HG02840 (cell line): ENCODE data around the gene PSD4.
A peak's percentile ranks its signal among the peaks of the same experiment; 100 is the strongest.

ENCODE experiments used
- ATAC-seq: cut with Tn5 transposase; IDR thresholded peaks from one replicate; pipeline ENCODE4 v1.9.1; 2021; ENCODE audit warnings: mild to moderate bottlenecking, moderate library complexity, moderate number of reproducible peaks; ENCODE audit not compliant: unreplicated experiment, low FRiP score

The PSD4 gene

GRCh38 chr2:113202305-113203216 is 28.8 kb downstream of the PSD4 start:
- no peak for ATAC-seq

DNA sequence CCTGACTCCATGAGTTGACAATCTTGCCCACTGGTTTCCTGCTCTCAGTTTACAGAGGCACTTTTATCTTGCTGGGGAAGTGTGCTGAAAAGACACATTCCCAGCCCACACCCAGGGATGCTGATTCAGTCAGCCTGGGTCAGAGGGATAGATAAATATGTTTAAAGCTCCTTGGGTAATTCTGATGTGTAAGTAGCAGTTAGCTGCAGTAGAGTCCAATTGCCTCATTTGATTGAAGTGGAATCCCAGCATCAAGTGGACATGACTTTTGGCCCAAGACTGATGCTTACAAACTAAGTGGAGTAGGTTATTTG is 29.4 kb downstream of the PSD4 start:
- no peak for ATAC-seq

DNA sequence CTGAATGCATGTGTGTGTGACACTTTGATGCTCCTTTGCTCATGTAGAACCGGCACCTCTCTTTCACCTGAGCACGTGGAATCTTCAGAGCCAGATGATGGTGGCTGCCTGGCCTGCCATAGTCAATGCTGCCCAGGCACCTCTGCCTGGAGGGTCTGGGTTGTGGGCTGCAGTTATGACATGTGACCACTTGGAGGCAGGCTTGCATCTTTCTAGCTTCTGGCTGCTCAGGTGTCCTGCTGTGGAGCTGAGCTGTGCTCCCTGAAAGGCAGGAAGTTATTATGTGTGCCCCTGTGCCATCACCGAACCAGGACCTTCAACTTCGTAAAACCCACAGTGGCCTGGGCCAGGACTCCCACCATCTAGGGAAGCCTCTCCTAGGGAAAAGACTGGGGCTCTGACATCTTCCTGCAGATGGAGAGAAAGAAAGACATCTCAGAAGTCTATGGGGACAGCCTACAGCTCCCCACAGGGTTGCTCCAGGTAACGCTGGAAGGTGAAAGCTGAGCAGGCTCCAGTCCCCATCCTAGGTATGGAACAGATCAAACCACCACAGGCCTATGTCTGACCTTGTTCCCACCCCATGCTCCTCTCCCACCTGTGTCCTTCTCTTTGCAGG is 30.2 kb downstream of the PSD4 start:
- ATAC-seq, result peak; percentile 72

DNA sequence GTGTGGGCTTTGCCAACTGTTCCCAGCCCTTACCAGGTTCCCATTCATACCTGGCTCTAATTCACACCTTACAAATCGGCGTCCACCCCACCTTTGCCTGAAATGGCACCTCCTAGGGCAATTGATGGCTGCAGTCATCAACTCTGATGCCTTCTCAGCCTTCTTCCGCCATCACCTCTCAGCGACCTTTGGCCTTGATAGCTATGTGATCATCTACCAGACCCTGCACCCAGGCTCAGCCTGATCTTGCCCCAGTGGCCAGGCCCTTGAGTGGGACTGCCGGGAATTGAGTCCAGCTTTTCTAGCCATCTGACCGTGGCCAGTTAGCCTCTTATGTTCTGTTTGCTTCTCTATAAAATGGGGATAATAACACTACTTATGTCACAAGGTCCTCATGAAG is 32.5 kb downstream of the PSD4 start:
- ATAC-seq, result no peak

- no peak for ATAC-seq
Observed at GRCh38 chr2:113207021-113207420, 33.2 kb downstream of the PSD4 start.

- ATAC-seq, result no peak
Observed at GRCh38 chr2:113208396-113208795, 34.6 kb downstream of the PSD4 start.

GRCh38 chr2:113209011-113209645 is 35.4 kb downstream of the PSD4 start:
- ATAC-seq, result no peak

GRCh38 chr2:113209646-113210171 is 35.9 kb downstream of the PSD4 start:
- ATAC-seq, result no peak

- no peak for ATAC-seq
Observed at GRCh38 chr2:113211226-113212105, 37.7 kb downstream of the PSD4 start.

- ATAC-seq, result no peak
Observed at GRCh38 chr2:113212245-113213060, 38.7 kb downstream of the PSD4 start.

- no peak for ATAC-seq
Observed at GRCh38 chr2:113213061-113213930, 39.5 kb downstream of the PSD4 start.

- no peak for ATAC-seq
Observed at GRCh38 chr2:113214141-113214540, 40.4 kb downstream of the PSD4 start.

DNA sequence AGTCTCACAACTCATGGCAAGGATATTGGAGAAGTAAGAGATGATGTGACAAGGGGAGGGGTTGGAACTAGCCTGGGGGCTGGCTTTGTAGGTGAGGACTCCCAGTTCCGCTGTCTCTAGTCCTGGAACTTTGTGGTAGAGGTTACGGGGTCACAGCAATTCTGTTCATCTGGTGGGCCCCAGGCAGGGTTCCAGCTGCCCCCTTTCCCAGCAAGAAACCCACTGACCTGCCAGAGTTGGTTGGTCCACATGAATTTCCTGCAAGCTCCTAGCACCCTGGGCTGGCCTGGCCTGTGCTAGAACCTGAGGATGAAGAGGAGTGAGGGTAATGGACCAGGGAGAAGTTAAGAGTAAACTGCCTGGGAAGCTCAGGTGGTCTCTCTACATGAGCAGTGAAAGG is 41.3 kb downstream of the PSD4 start:
- ATAC-seq, result no peak

DNA sequence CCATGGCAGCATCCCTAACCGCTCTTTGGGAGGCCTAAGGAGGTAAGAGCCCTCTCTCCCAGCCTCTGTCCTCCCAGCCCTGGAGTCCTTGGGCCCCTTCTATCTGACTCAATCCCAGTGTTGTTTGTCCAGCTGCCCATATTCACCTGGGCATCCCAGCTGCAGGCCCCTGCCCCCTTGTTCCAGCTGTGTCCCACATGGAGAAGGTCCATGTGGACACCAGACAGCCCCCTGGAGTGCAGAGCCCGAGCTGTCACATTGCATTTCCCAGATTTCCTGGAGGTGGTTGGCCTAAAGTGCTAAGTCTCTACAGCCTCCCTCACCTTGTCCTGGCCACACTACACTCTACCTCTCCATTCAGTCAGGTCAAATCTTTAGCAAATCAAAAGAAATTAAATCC is 42.5 kb downstream of the PSD4 start:
- ATAC-seq, result no peak

- no peak for ATAC-seq
Observed at GRCh38 chr2:113216891-113217454, 43.2 kb downstream of the PSD4 start.

- no peak for ATAC-seq
Observed at GRCh38 chr2:113217455-113218282, 43.9 kb downstream of the PSD4 start.

DNA sequence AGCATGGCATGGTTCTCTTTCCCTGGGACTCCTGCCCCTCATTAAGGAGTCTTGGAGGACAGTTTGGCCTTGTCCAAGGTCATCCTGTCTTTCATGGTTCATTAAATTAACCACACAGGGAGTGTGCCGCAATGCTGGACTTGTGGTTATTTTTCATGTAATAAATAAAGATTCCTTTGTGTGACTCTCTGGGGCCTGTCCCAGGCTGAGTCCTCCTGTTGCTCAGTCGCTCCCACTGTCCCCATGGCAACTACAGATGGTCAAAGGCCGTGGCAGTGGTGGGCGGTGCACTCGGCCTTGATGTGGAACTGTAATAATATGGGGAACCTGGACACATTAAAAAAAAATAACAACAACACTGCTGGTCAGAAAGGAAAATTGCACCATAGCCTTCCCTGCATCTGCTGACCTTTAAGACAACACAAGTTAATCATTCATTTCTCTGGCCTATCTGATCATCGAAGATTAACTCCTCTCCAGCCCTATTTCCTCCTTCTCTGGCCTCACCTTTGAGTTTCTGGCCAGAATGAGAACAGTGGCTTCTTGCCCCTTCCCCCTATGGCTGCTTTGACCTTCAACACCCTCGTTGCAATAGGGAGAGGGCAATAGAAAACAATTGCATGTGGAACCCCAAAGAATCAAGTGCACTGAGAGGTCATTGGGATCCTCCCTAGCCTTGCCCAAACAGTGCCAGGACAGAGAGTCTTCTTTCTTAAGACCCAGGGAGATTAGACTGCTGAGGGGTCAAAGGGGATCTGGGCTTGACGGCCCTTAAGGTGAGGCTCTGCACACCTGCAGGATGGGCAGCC is 44.7 kb downstream of the PSD4 start:
- ATAC-seq, result no peak
